ENCODE results near the gene HJV.
"Not testable (repeated sequence)": the region's sequence is repeated elsewhere in the genome, so short reads cannot be mapped to it uniquely, and the experiment has no call there.

HJV gene

DNA sequence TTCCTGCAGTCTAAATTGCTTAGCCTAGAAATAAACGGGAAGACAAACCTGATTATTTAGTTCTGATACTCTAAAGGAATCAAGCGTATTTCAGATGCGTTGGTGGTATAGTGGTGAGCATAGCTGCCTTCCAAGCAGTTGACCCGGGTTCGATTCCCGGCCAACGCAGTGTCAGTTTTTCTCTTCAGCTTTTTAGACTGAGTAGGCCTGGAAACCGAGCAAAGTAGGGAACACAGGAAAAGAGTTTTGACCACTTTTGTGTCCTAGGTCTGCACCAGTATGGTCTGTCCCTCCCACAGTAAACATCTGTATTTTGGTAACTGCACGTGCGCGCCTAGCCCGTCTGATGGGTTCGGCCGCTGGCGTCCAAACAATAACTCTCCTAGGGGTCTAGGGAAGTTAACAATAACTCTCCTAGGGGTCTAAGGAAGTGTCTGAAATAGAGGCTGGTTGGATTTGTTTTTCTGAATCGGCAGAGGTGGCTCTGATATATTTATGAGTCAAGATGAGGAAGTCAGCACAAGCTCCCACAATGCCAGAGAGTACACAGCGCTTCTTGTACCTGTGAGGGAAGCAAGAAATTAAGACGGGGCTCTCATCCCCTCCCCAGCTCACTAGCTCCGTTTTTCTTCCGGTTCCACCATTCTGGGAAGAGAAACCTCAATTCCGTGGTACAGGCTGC, 15.6 kb upstream of the HJV start:
- Histone ChIP-seq H3K4me1 (ENCODE audit: control insufficient read depth, insufficient read depth, low read length, poor library complexity, severe bottlenecking) (no peaks in the 10 kb centered on the region), H3K4me3 (ENCODE audit: extremely low read depth, insufficient read depth, low read length, poor library complexity, severe bottlenecking) (peak overlapping the region; percentile 70), H3K9me3 (ENCODE audit: control insufficient read depth, low read length) (no peaks in the 10 kb centered on the region), H3K27ac (ENCODE audit: low read depth, low read length, severe bottlenecking) (peak overlapping the region; percentile 85), H3K36me3 (ENCODE audit: control insufficient read depth, insufficient read depth, low read length) (no peaks in the 10 kb centered on the region)
- WGBS, 2 experiments (ENCODE audit: insufficient coverage in 2 of 2): 0 to 1% methylated on average over 16 to 18 of the region's 21 CpGs

DNA sequence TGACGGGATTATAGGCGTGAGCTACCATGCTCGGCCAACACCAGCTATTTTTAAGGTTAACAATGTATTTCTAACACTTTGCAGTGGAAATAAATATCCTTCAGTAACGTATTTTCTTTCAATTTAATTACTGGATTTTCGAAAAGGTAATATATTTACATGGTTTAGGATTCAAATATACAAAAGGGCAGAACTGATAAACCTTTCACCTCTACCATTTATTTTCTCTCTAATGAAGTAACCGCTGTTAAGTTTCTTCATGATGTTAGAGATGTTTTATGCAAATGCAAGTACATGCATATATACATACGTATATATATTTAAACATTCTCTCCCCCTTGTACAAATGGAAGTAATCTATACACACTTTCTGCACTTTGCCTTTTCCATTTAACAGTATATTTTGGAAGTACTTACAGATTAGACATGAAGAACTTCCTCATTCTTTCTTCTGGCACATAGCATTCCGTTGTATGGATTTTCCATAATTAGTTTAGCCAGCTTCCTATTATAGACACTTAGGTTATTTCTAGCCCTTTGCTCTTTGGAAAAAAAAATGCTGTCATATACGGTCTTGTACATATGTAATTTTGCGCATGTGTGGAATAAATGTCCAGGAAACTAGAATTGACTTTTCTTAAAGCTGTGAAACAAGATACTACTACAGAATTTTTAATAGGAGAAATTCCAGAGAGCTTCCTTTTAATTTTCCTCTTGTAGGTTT, 14.9 kb upstream of the HJV start:
- Histone ChIP-seq H3K27ac (ENCODE audit: low read depth, low read length, severe bottlenecking) (peak overlapping the region; percentile 85), H3K4me3 (ENCODE audit: extremely low read depth, insufficient read depth, low read length, poor library complexity, severe bottlenecking) (peak overlapping the region; percentile 70), H3K4me1 (ENCODE audit: control insufficient read depth, insufficient read depth, low read length, poor library complexity, severe bottlenecking) (no peaks in the 10 kb centered on the region), H3K9me3 (ENCODE audit: control insufficient read depth, low read length) (no peaks in the 10 kb centered on the region), H3K36me3 (ENCODE audit: control insufficient read depth, insufficient read depth, low read length) (no peaks in the 10 kb centered on the region)
- 20% methylated on average over 3 of the region's 10 CpGs; no CpG with 5 or more reads in 1 of the 2 experiments for WGBS, 2 experiments (ENCODE audit: insufficient coverage in 2 of 2)

DNA sequence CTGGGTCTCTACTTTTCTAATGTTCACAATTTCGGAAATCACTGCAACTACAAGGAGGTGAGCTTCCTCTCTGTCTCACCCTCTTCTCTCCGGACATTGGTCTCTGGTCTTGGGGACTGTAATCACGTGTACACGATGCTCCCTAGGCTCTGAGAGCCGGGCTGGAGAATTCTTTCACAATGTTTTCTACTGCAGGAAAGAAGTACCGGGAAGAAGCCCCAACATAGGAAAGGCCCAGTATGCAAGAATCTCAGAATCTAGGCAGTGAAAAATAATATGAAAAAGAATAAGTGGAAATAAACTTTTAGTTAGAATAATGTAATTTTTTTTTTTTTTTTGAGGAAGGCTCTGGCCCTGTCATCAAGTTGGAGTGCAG, 13.5 kb upstream of the HJV start:
- 67 to 77% methylated on average over 5 to 6 of the region's 6 CpGs for WGBS, 2 experiments (ENCODE audit: insufficient coverage in 2 of 2)
- no peaks in the 10 kb centered on the region for H3K9me3 ChIP-seq (ENCODE audit: control insufficient read depth, low read length)
- H3K4me3 ChIP-seq (ENCODE audit: extremely low read depth, insufficient read depth, low read length, poor library complexity, severe bottlenecking): peak overlapping the region; percentile 26
- no peaks in the 10 kb centered on the region for H3K4me1 ChIP-seq (ENCODE audit: control insufficient read depth, insufficient read depth, low read length, poor library complexity, severe bottlenecking)
- H3K27ac ChIP-seq (ENCODE audit: low read depth, low read length, severe bottlenecking): no peak overlapping the region
- no peaks in the 10 kb centered on the region for H3K36me3 ChIP-seq (ENCODE audit: control insufficient read depth, insufficient read depth, low read length)

DNA sequence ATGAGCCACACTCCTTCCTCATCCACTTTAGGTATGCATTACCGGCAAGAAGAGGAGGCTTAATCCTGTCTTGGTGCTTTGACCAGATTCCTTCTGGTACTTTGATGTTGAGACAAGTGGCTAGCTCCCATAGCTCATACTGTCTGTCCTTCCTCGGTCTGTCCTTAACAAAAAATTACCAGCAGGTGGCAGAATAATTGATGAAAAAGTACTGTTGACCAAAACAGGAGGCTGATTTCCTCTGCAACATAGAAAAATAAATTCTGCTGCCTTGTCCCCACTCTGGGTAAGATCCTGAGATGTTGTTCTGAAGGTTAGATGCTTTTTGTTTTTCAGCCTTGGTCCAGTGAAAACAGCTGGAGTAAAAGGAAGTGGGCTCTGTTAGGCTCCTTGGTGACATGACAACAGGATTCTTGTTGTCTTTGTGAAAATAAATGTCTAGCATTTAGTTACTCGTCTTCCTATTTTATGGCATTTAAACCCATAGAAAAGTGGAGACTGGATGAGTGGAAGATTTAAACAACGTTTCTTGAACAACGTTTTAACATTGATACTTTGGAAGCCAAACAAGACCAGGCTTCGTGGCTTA, 11.2 kb upstream of the HJV start:
- WGBS, 2 experiments (ENCODE audit: insufficient coverage in 2 of 2): 78 to 80% methylated on average over 3 to 4 of the region's 6 CpGs
- H3K27ac ChIP-seq (ENCODE audit: low read depth, low read length, severe bottlenecking): no peak overlapping the region
- no peaks in the 10 kb centered on the region for H3K4me1 ChIP-seq (ENCODE audit: control insufficient read depth, insufficient read depth, low read length, poor library complexity, severe bottlenecking)
- H3K36me3 ChIP-seq (ENCODE audit: control insufficient read depth, insufficient read depth, low read length): no peaks in the 10 kb centered on the region
- H3K9me3 ChIP-seq (ENCODE audit: control insufficient read depth, low read length): no peaks in the 10 kb centered on the region
- no peak overlapping the region for H3K4me3 ChIP-seq (ENCODE audit: extremely low read depth, insufficient read depth, low read length, poor library complexity, severe bottlenecking)

DNA sequence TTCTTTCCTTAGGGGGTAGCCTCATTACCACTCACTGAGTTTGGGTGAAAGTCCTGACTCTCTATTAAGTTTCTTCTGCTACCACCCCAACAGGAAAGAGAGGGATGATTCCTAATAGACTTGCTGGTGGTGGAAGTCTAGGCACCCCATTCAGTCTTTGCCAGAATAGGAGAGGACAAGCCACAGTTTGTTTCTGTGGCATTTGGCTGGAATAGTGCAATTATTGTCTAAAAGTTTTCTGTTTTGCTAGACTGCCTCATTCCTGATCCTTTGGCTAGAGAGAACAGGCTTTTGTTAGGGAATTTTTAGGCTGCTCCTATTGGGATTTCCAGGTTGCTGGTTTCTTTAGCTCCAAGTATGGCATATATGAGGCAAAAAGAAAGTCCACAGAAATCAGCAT, 9.9 kb upstream of the HJV start:
- Histone ChIP-seq H3K4me3 (ENCODE audit: extremely low read depth, insufficient read depth, low read length, poor library complexity, severe bottlenecking) (no peak overlapping the region), H3K9me3 (ENCODE audit: control insufficient read depth, low read length) (no peaks in the 10 kb centered on the region), H3K4me1 (ENCODE audit: control insufficient read depth, insufficient read depth, low read length, poor library complexity, severe bottlenecking) (no peaks in the 10 kb centered on the region), H3K36me3 (ENCODE audit: control insufficient read depth, insufficient read depth, low read length) (no peaks in the 10 kb centered on the region), H3K27ac (ENCODE audit: low read depth, low read length, severe bottlenecking) (no peak overlapping the region)

DNA sequence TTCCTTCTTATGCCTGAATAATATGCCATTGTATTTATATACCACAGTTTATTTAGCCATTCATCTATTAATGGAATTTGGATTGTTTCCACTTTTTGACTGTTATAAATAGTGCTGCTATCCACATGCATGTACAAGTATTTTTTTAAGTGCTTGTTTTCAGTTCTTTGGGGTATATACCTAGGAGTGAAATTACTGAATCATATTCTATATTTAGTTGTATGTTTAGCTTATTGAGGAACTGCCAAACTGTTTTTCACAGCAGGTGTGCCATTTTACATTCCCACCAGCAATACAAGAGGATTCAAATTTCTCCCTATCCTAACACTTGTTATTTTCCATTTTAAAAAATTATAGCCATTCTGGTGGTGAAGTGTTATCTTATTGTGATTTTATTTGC, 7.6 kb upstream of the HJV start:
- H3K27ac ChIP-seq (ENCODE audit: low read depth, low read length, severe bottlenecking): no peak overlapping the region
- H3K4me1 ChIP-seq (ENCODE audit: control insufficient read depth, insufficient read depth, low read length, poor library complexity, severe bottlenecking): peaks cover 6% of the 10 kb centered on the region
- no peaks in the 10 kb centered on the region for H3K9me3 ChIP-seq (ENCODE audit: control insufficient read depth, low read length)
- no peak overlapping the region for H3K4me3 ChIP-seq (ENCODE audit: extremely low read depth, insufficient read depth, low read length, poor library complexity, severe bottlenecking)
- H3K36me3 ChIP-seq (ENCODE audit: control insufficient read depth, insufficient read depth, low read length): no peaks in the 10 kb centered on the region

DNA sequence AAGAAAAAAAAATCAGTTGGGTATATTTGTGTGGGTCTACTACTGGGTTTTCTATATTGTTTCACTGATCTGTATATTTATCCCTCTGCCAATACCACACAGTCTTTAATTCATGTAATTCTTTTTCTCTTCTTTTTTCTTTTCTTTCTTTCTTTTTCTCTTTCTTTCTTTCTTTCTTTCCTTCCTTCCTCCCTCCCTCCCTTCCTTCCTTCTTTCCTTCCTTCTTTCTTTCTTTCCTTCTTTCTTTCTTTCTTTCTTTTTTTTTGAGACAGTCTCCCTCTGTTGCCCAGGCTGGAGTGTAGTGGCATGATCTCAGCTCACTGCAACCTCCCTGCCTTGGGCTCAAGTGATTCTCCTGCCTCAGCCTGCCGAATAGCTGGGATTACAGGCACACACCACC, 5.1 kb upstream of the HJV start:
- not testable (repeated sequence) for H3K9me3 ChIP-seq (ENCODE audit: control insufficient read depth, low read length); H3K27ac ChIP-seq (ENCODE audit: low read depth, low read length, severe bottlenecking); H3K4me1 ChIP-seq (ENCODE audit: control insufficient read depth, insufficient read depth, low read length, poor library complexity, severe bottlenecking); H3K4me3 ChIP-seq (ENCODE audit: extremely low read depth, insufficient read depth, low read length, poor library complexity, severe bottlenecking); H3K36me3 ChIP-seq (ENCODE audit: control insufficient read depth, insufficient read depth, low read length)
- 33% methylated on average over 1 of the region's 1 CpG; no CpG with 5 or more reads in 1 of the 2 experiments for WGBS, 2 experiments (ENCODE audit: insufficient coverage in 2 of 2)

DNA sequence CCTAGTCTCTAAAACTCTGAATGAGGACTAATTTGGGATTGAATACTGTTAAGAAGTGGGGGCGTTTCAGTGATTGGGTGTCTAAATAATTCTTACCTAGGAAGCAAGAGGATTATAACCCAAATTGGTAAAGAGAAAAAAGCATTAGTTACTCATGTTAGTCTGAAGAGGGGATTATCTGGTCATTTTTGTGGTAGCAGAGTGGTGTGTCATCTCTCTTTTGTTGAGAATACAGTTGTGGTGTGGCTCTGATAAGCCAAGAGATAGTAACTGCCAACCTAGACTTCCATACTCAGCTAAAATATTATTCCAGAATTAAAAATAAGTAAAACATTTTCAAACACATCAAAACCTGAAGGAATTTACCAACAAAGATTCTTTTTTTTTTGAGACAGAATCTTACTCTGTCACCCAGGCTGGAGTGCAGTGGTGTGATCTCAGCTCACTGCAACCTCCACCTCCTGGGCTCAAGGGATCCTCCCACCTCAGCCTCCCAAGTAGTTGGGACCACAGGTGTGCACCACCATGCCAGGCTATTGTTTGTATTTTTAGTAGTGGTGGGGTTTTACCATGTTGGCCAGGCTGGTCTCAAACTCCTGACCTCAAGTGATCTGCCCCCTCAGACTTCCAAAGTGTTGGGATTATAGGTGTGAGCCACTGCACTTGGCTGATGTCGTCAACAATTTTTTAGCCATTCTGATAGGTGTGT, 4.4 kb upstream of the HJV start:
- H3K9me3 ChIP-seq (ENCODE audit: control insufficient read depth, low read length); H3K4me3 ChIP-seq (ENCODE audit: extremely low read depth, insufficient read depth, low read length, poor library complexity, severe bottlenecking); H3K27ac ChIP-seq (ENCODE audit: low read depth, low read length, severe bottlenecking); H3K36me3 ChIP-seq (ENCODE audit: control insufficient read depth, insufficient read depth, low read length): not testable (repeated sequence)
- 67 to 100% methylated on average over 1 to 2 of the region's 2 CpGs for WGBS, 2 experiments (ENCODE audit: insufficient coverage in 2 of 2)
- H3K4me1 ChIP-seq (ENCODE audit: control insufficient read depth, insufficient read depth, low read length, poor library complexity, severe bottlenecking): peaks cover 17% of the 10 kb centered on the region

DNA sequence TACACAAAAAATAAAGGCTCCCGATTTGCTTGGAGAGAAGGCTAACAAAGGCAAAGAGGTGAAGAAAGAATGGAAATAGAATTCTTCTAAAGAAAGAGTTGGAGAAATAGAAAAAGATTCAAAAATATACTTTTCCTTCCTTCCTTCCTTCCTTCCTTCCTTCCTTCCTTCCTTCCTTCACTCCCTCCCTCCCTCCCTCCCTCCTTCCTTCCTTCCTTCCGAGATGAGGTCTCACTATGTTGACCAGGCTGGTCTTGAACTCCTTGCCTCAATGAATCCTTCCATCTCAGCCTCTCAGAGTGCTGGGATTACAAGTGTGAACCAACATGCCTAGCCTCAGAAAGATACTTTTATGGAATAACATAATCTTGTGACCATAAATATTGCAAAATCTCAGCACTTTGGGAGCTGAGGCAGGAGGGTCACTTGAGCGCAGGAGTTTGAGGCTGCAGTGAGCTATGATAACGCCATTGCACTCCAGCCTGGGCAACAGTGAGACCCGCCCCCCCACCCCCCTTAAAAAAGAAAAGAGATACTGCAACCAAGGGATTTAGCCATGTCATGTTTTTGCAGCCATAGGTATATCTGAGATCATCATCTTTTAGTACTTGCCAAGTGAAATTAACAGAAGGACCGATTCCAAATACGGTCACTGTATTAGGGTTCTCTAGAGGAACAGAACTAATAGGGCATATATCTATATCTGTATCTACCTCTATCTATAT, 1.0 kb upstream of the HJV start:
- Histone ChIP-seq H3K27ac (ENCODE audit: low read depth, low read length, severe bottlenecking) (no peak overlapping the region), H3K4me1 (ENCODE audit: control insufficient read depth, insufficient read depth, low read length, poor library complexity, severe bottlenecking) (peaks cover 17% of the 10 kb centered on the region), H3K36me3 (ENCODE audit: control insufficient read depth, insufficient read depth, low read length) (no peaks in the 10 kb centered on the region), H3K4me3 (ENCODE audit: extremely low read depth, insufficient read depth, low read length, poor library complexity, severe bottlenecking) (no peak overlapping the region), H3K9me3 (ENCODE audit: control insufficient read depth, low read length) (no peaks in the 10 kb centered on the region)
- WGBS, 2 experiments (ENCODE audit: insufficient coverage in 2 of 2): 77% methylated on average over 3 of the region's 7 CpGs; no CpG with 5 or more reads in 1 of the 2 experiments

DNA sequence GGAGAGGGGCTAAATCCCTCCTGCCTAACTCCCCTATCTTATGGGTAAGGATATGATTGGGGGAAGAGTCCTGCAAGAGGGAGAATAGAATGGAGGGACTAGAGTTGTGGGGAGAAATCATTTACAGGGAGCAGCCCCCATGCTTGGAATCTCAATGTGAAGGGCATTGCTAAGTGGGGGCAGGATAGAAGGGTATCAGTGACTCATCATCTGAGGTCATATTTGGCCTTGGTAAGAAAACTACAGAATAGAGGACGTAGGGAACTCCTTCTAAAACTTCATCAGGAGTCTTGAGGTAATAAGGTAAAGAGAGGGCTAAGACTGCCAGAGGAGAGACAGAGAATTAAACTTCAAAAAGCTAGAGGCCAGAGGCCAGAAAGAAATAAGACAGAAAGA, 487 bp downstream of the HJV start:
- no peak overlapping the region for H3K27ac ChIP-seq (ENCODE audit: low read depth, low read length, severe bottlenecking)
- WGBS, 2 experiments (ENCODE audit: insufficient coverage in 2 of 2): 75 to 86% methylated on average over 1 of the region's 1 CpG

More for the DNA sequence above, 487 bp downstream of the HJV start:
- Histone ChIP-seq H3K4me3 (ENCODE audit: extremely low read depth, insufficient read depth, low read length, poor library complexity, severe bottlenecking) (no peak overlapping the region), H3K36me3 (ENCODE audit: control insufficient read depth, insufficient read depth, low read length) (no peaks in the 10 kb centered on the region), H3K4me1 (ENCODE audit: control insufficient read depth, insufficient read depth, low read length, poor library complexity, severe bottlenecking) (peaks cover 17% of the 10 kb centered on the region), H3K9me3 (ENCODE audit: control insufficient read depth, low read length) (no peaks in the 10 kb centered on the region)
